ENCODE results near the gene IL20RB. TPM values are rescaled to one million over a fixed set of nuclear protein-coding genes. Genes with fewer than 3 reads are reported as not detected.
"Not testable (repeated sequence)": the region's sequence is repeated elsewhere in the genome, so short reads cannot be mapped to it uniquely, and the experiment has no call there.

IL20RB gene
- total and polyA plus RNA-seq, 7 experiments from 2014 or later = 0.33 to 3.5 (median 2.4) TPM; not detected in 1

DNA sequence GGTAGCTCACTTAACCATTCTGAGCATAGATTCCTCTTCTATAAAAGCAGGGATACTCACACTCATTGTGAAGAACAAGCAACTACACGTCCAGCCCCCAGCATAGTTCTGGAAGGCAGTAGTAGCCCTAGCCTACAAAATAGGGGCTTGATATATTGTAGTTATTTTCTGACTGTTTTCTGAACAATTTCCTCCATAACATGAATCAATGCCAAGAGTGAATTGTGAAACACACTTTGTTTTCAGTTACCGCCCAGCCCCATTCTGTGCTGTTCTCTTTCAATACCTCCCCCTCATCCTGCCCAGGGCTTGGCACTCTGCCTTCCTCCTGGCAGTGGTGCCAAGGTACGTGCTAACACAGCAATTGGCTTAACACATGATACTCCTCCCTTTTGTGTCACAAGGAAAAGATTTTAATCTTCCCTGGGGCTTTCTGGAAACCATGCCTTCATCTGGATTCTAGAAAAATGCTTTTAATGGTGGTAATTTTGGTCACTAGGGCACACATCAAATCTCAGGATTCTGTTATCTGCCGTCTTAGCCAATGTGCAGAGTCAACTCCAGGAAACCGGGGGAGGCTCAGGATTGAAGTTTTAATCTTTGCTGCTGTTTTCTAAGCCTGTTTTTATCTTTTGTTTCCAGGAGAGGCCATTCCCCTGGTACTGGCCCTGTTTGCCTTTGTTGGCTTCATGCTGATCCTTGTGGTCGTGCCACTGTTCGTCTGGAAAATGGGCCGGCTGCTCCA lies 37.2 kb downstream of the IL20RB start:
- Mint-ChIP-seq H3K27me3 (no peaks in the 10 kb centered on the region), H3K36me3 (no peaks in the 10 kb centered on the region), H3K27ac (peak overlapping the region in 7 of 9 donors; percentile 9 to 85 (median 49)), H3K4me1 (peaks cover 3 to 16% (median 11%) of the 10 kb centered on the region in 7 donors), H3K4me3 (peak overlapping the region in 3 of 10 donors; percentile 3 to 68 (median 26)), H3K9me3 (no peaks in the 10 kb centered on the region)
- Histone ChIP-seq H3K27ac (ENCODE audit: low read depth, low read length) (no peak overlapping the region), H3K4me3 (ENCODE audit: low read length) (no peak overlapping the region), H3K9me3 (ENCODE audit: control insufficient read depth in 2 of 3, low read length in 3 of 3) (no peaks in the 10 kb centered on the region), H3K36me3 (ENCODE audit: control insufficient read depth in 2 of 3, insufficient read depth in 3 of 3, low read length in 3 of 3) (no peaks in the 10 kb centered on the region), H3K27me3 (ENCODE audit: control insufficient read depth in 2 of 2, insufficient read depth in 2 of 2, low read length in 2 of 2) (no peaks in the 10 kb centered on the region), H3K4me1 (ENCODE audit: control insufficient read depth in 2 of 2, insufficient read depth in 2 of 2, low read length in 2 of 2) (no peaks in the 10 kb centered on the region)
- CTCF ChIA-PET = no interaction called here
- POLR2A ChIA-PET = interaction anchor here (1.4 kb wide), 1 partner anchor 242 kb away, joined by 4 read pairs; the partner anchor contains the start of gene STAG1
- no peak for ATAC-seq
- intact Hi-C loops (cut with micrococcal nuclease) = no loop called here
- DNase-seq = no peak

- Mint-ChIP-seq H3K9me3 (no peaks in the 10 kb centered on the region), H3K36me3 (peaks cover 0 to under 1% (median 0%) of the 10 kb centered on the region in 5 donors), H3K4me3 (no peak overlapping the region), H3K27me3 (no peaks in the 10 kb centered on the region), H3K27ac (peak overlapping the region in 3 of 9 donors; percentile 15 to 49 (median 22)), H3K4me1 (peaks cover 3 to 16% (median 11%) of the 10 kb centered on the region in 7 donors)
- no peak for ATAC-seq
- DNase-seq = no peak
- H3K4me3 ChIP-seq (ENCODE audit: low read length) = no peak overlapping the region
- no peak overlapping the region for H3K27ac ChIP-seq (ENCODE audit: low read depth, low read length)
- H3K4me1 ChIP-seq (ENCODE audit: control insufficient read depth in 2 of 2, insufficient read depth in 2 of 2, low read length in 2 of 2) = no peaks in the 10 kb centered on the region
- no peaks in the 10 kb centered on the region for H3K9me3 ChIP-seq (ENCODE audit: control insufficient read depth in 2 of 3, low read length in 3 of 3)
- CTCF ChIA-PET = no interaction called here
- POLR2A ChIA-PET = interaction anchor here (1.4 kb wide), 1 partner anchor 243 kb away, joined by 4 read pairs; the partner anchor contains the start of gene STAG1
- intact Hi-C loops (cut with micrococcal nuclease) = no loop called here
- H3K27me3 ChIP-seq (ENCODE audit: control insufficient read depth in 2 of 2, insufficient read depth in 2 of 2, low read length in 2 of 2) = no peaks in the 10 kb centered on the region
- H3K36me3 ChIP-seq (ENCODE audit: control insufficient read depth in 2 of 3, insufficient read depth in 3 of 3, low read length in 3 of 3) = no peaks in the 10 kb centered on the region
These were observed 37.9 kb downstream of the IL20RB start for GRCh38 chr3:136995652-136996051.

GRCh38 chr3:137000039-137000438 lies 42.3 kb downstream of the IL20RB start:
- Mint-ChIP-seq H3K9me3 (peaks cover 0 to 6% (median 0%) of the 10 kb centered on the region in 11 donors), H3K27ac (no peak overlapping the region), H3K4me3 (no peak overlapping the region), H3K36me3 (peaks cover 0 to 15% (median 0%) of the 10 kb centered on the region in 5 donors), H3K4me1 (peaks cover 0 to 11% (median 4%) of the 10 kb centered on the region in 7 donors), H3K27me3 (no peaks in the 10 kb centered on the region)
- Histone ChIP-seq H3K36me3 (ENCODE audit: control insufficient read depth in 2 of 3, insufficient read depth in 3 of 3, low read length in 3 of 3) (no peaks in the 10 kb centered on the region), H3K4me3 (ENCODE audit: low read length) (no peak overlapping the region), H3K27ac (ENCODE audit: low read depth, low read length) (no peak overlapping the region), H3K27me3 (ENCODE audit: control insufficient read depth in 2 of 2, insufficient read depth in 2 of 2, low read length in 2 of 2) (no peaks in the 10 kb centered on the region), H3K9me3 (ENCODE audit: control insufficient read depth in 2 of 3, low read length in 3 of 3) (no peaks in the 10 kb centered on the region), H3K4me1 (ENCODE audit: control insufficient read depth in 2 of 2, insufficient read depth in 2 of 2, low read length in 2 of 2) (no peaks in the 10 kb centered on the region)
- intact Hi-C loops (cut with micrococcal nuclease) = no loop called here
- ATAC-seq (no peak), DNase-seq (no peak)
- POLR2A ChIA-PET = no interaction called here
- CTCF ChIA-PET = interaction anchor here (1.3 kb wide), 1 partner anchor 14 kb away, joined by 5 read pairs; no protein-coding TSS in a partner anchor

GRCh38 chr3:137007376-137007775 lies 49.6 kb downstream of the IL20RB start:
- H3K9me3 ChIP-seq (ENCODE audit: control insufficient read depth in 2 of 3, low read length in 3 of 3); H3K36me3 ChIP-seq (ENCODE audit: control insufficient read depth in 2 of 3, insufficient read depth in 3 of 3, low read length in 3 of 3); H3K9me3 Mint-ChIP-seq; H3K27me3 Mint-ChIP-seq; H3K4me3 ChIP-seq (ENCODE audit: low read length); POLR2A ChIA-PET; intact Hi-C loops (cut with micrococcal nuclease); H3K27me3 ChIP-seq (ENCODE audit: control insufficient read depth in 2 of 2, insufficient read depth in 2 of 2, low read length in 2 of 2); CTCF ChIA-PET; H3K4me3 Mint-ChIP-seq; H3K4me1 ChIP-seq (ENCODE audit: control insufficient read depth in 2 of 2, insufficient read depth in 2 of 2, low read length in 2 of 2); DNase-seq; ATAC-seq; H3K4me1 Mint-ChIP-seq; H3K27ac Mint-ChIP-seq; H3K27ac ChIP-seq (ENCODE audit: low read depth, low read length): not testable (repeated sequence)
- peaks cover 0 to 13% (median 0%) of the 10 kb centered on the region in 5 donors for H3K36me3 Mint-ChIP-seq

- Histone ChIP-seq H3K4me3 (ENCODE audit: low read length) (no peak overlapping the region), H3K4me1 (ENCODE audit: control insufficient read depth in 2 of 2, insufficient read depth in 2 of 2, low read length in 2 of 2) (no peaks in the 10 kb centered on the region), H3K27ac (ENCODE audit: low read depth, low read length) (no peak overlapping the region), H3K9me3 (ENCODE audit: control insufficient read depth in 2 of 3, low read length in 3 of 3) (no peaks in the 10 kb centered on the region), H3K36me3 (ENCODE audit: control insufficient read depth in 2 of 3, insufficient read depth in 3 of 3, low read length in 3 of 3) (no peaks in the 10 kb centered on the region), H3K27me3 (ENCODE audit: control insufficient read depth in 2 of 2, insufficient read depth in 2 of 2, low read length in 2 of 2) (no peaks in the 10 kb centered on the region)
- H3K27me3 Mint-ChIP-seq = no peaks in the 10 kb centered on the region
- peaks cover 0 to 3% (median 0%) of the 10 kb centered on the region in 11 donors for H3K9me3 Mint-ChIP-seq
- peaks cover 0 to 13% (median 0%) of the 10 kb centered on the region in 5 donors for H3K36me3 Mint-ChIP-seq
- H3K4me3 Mint-ChIP-seq = no peak overlapping the region
- CTCF ChIA-PET = no interaction called here
- H3K27ac Mint-ChIP-seq = no peak overlapping the region
- ATAC-seq (no peak), DNase-seq (no peak)
- peaks cover 0 to 7% (median 0%) of the 10 kb centered on the region in 7 donors for H3K4me1 Mint-ChIP-seq
- POLR2A ChIA-PET = no interaction called here
- intact Hi-C loops (cut with micrococcal nuclease) = no loop called here
These were observed 50.3 kb downstream of the IL20RB start for GRCh38 chr3:137008131-137008530.

DNA sequence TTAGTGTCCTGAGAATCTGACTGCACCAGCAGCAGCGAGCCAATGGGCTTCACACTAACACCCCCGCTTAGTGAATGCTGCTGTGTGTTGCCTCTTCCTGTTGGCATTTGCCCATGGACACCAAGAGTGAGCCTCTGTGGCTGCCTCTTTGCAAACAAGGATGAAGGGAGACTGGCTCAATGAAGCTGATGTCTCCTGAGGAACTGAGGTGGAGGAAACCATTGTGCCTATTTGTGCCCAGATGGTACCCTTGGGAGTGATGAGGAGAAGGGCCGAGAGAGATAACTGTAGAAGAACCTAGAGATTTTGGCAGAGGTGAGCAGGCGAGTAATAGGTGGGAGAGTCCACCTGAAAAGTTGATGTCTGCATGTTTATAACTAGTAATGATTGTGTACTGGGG lies 51.2 kb downstream of the IL20RB start:
- H3K27me3 Mint-ChIP-seq = no peaks in the 10 kb centered on the region
- CTCF ChIA-PET = no interaction called here

More for the DNA sequence above, 51.2 kb downstream of the IL20RB start:
- peaks cover 3 to 9% (median 4%) of the 10 kb centered on the region in 7 donors for H3K4me1 Mint-ChIP-seq
- no peaks in the 10 kb centered on the region for H3K9me3 Mint-ChIP-seq
- no peak overlapping the region for H3K4me3 ChIP-seq (ENCODE audit: low read length)
- no peaks in the 10 kb centered on the region for H3K4me1 ChIP-seq (ENCODE audit: control insufficient read depth in 2 of 2, insufficient read depth in 2 of 2, low read length in 2 of 2)
- no peak overlapping the region for H3K27ac ChIP-seq (ENCODE audit: low read depth, low read length)
- no peaks in the 10 kb centered on the region for H3K36me3 ChIP-seq (ENCODE audit: control insufficient read depth in 2 of 3, insufficient read depth in 3 of 3, low read length in 3 of 3)
- H3K4me3 Mint-ChIP-seq = no peak overlapping the region
- H3K36me3 Mint-ChIP-seq = peaks cover 0 to 10% (median 0%) of the 10 kb centered on the region in 5 donors
- POLR2A ChIA-PET = no interaction called here
- DNase-seq (no peak), ATAC-seq (no peak)
- intact Hi-C loops (cut with micrococcal nuclease) = no loop called here
- H3K27ac Mint-ChIP-seq = peak overlapping the region in 1 of 9 donors; percentile 33
- H3K9me3 ChIP-seq (ENCODE audit: control insufficient read depth in 2 of 3, low read length in 3 of 3) = no peaks in the 10 kb centered on the region
- H3K27me3 ChIP-seq (ENCODE audit: control insufficient read depth in 2 of 2, insufficient read depth in 2 of 2, low read length in 2 of 2) = no peaks in the 10 kb centered on the region

Measured in naive thymus-derived CD4-positive, alpha-beta T cell (primary cell).